ENCODE results near the gene ZBTB42. TPM values are rescaled to one million over a fixed set of nuclear protein-coding genes. Genes with fewer than 3 reads are reported as not detected.
A peak's percentile ranks its signal among the peaks of the same experiment; 100 is the strongest.

Gene ZBTB42
- total RNA-seq, 2 donors from 2014 or later = 6.6 to 7.0 TPM

DNA sequence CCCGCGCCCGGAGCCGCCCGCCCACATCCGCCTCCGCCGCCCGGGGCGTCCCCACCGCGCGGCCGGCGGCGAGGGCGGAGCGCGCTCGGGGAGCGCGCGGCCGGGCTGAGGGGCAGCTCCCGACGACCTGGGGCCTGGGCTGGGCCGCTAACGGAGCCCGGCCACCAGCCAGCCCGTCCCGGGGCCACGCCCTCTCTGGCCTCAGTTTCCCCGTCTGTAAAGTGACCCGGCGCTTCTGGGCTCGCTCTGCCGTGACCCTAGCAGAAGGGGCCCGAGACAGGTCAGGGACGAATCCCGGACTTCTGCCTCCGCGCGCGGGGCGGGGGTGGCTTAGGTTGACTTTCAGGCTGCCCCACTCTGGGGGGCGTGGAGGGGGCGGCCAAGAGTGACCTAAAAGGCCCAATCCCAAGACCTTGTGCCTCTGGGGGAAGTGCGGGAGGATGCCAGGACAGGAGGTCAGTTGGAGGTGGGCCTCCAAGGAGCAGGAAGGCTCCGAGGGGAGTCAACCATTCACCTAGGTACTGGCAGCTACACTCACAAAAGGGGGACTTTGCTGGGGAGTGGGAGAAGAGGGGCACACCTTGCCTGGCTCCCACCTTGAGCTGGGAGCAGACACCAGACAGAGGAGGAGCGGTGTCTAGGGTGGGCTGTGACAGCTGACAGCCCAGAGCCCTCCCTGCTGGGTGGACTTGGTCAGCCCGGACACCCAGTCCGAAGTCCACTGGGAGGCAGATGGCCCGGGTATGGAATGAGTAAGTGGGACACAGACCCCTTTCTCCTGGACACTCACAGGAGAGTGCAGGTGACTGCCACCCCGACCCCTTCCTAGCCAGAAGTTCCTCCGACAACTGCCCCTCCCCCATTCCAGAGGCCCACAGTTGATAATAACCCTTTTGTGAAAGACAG, 4.9 kb upstream of the ZBTB42 start:
- intact Hi-C loops (cut with DNase I) = no loop called here
- TF ChIP-seq, protein P1, sequence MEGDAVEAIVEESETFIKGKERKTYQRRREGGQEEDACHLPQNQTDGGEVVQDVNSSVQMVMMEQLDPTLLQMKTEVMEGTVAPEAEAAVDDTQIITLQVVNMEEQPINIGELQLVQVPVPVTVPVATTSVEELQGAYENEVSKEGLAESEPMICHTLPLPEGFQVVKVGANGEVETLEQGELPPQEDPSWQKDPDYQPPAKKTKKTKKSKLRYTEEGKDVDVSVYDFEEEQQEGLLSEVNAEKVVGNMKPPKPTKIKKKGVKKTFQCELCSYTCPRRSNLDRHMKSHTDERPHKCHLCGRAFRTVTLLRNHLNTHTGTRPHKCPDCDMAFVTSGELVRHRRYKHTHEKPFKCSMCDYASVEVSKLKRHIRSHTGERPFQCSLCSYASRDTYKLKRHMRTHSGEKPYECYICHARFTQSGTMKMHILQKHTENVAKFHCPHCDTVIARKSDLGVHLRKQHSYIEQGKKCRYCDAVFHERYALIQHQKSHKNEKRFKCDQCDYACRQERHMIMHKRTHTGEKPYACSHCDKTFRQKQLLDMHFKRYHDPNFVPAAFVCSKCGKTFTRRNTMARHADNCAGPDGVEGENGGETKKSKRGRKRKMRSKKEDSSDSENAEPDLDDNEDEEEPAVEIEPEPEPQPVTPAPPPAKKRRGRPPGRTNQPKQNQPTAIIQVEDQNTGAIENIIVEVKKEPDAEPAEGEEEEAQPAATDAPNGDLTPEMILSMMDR (IDR thresholded peaks at IDR 0.05) = no peak

DNA sequence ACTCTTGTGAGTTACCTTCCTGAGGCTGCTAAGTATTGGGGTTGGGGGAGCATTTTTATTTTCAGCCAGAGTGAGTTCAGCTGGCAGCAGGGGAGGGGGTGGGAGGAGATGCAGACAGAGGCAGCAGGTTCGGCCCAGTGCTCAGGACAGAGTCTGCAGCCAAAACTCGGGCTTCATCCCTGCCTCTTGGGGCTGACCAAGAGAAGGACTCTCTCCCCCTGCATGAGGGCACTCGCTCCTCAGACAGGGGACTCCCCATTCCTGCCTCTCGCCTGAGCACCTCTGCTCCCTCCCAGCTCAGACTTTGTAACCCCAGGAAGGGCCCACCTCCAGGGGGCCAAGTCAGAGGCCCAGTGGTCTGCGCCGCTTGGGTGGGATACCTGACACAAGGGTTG, 4.2 kb upstream of the ZBTB42 start:
- no peak overlapping the region for H3K27ac ChIP-seq
- DNase-seq = no peak
- H3K9me3 ChIP-seq = no peaks in the 10 kb centered on the region
- H3K27me3 ChIP-seq = no peaks in the 10 kb centered on the region
- no peak overlapping the region for H3K4me3 ChIP-seq
- H3K9ac ChIP-seq (ENCODE audit: low read depth in 2 of 2, low read length in 2 of 2) = peak overlapping the region in 1 of 2 donors; percentile 17
- no peaks in the 10 kb centered on the region for H3K36me3 ChIP-seq
- peaks cover 35% of the 10 kb centered on the region for H3K4me1 ChIP-seq
- intact Hi-C loops (cut with DNase I) = no loop called here
- TF ChIP-seq, protein P1 (IDR thresholded peaks at IDR 0.05) = no peak

More for the DNA sequence above, 4.9 kb upstream of the ZBTB42 start:
- Histone ChIP-seq H3K9me3 (no peaks in the 10 kb centered on the region), H3K27me3 (no peaks in the 10 kb centered on the region), H3K36me3 (no peaks in the 10 kb centered on the region), H3K4me3 (peak overlapping the region; percentile 36), H3K4me1 (peaks cover 29% of the 10 kb centered on the region), H3K27ac (peak overlapping the region; percentile 64), H3K9ac (ENCODE audit: low read depth in 2 of 2, low read length in 2 of 2) (peak overlapping the region; percentile 76 to 83)
- DNase-seq = peak; percentile 69

DNA sequence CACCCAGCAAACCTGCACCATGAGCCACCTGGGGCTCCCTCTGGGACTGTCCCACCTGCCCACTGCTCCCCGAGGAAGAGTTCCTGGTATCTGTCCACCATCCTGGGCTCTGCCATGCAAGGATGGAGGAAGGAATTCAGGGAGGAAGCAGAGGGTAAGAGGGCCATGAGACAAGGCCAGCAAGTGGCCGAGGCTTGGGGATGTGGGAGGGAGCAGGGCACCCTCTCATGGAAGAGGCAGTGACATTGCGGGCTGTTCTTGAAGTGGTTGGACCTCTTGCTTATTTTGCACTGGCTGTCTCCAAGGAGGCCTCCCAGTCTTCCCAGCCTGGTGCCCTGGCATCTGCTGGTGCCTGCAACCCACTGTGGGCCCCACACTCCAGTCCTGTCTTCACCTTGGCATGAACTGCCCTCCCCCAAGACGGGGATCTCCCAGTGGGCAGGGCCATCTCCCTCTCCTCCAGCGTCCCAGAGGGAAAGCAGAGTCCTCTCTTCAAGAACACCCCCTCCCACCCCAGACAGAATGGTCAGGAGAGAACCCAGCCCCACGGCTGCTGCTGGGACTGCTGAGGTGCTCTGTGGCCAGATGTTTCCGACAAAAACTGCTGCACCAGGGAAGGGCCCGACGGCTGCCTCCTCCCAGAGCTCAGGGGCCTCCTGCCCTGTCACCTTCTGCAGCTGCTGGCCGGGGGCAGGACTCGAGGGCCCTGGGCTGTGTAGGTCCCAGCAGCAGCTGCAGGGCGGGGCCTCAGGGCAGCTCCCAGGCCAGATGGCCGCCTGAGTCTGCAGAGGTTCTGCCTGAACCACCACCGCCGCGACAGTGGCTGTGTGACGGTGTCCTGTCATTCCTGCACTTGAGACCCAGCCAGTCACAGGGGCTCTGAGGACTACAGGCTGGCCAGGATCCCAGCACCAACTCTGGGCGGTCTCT, 3.5 kb upstream of the ZBTB42 start:
- Histone ChIP-seq H3K9me3 (no peaks in the 10 kb centered on the region), H3K9ac (ENCODE audit: low read depth in 2 of 2, low read length in 2 of 2) (peak overlapping the region; percentile 32 to 37), H3K36me3 (no peaks in the 10 kb centered on the region), H3K4me1 (peaks cover 36% of the 10 kb centered on the region), H3K27me3 (no peaks in the 10 kb centered on the region), H3K4me3 (no peak overlapping the region), H3K27ac (peak overlapping the region; percentile 44)
- intact Hi-C loops (cut with DNase I) = no loop called here
- DNase-seq = peak; percentile 51
- TF ChIP-seq, protein P1 (IDR thresholded peaks at IDR 0.05) = no peak

DNA sequence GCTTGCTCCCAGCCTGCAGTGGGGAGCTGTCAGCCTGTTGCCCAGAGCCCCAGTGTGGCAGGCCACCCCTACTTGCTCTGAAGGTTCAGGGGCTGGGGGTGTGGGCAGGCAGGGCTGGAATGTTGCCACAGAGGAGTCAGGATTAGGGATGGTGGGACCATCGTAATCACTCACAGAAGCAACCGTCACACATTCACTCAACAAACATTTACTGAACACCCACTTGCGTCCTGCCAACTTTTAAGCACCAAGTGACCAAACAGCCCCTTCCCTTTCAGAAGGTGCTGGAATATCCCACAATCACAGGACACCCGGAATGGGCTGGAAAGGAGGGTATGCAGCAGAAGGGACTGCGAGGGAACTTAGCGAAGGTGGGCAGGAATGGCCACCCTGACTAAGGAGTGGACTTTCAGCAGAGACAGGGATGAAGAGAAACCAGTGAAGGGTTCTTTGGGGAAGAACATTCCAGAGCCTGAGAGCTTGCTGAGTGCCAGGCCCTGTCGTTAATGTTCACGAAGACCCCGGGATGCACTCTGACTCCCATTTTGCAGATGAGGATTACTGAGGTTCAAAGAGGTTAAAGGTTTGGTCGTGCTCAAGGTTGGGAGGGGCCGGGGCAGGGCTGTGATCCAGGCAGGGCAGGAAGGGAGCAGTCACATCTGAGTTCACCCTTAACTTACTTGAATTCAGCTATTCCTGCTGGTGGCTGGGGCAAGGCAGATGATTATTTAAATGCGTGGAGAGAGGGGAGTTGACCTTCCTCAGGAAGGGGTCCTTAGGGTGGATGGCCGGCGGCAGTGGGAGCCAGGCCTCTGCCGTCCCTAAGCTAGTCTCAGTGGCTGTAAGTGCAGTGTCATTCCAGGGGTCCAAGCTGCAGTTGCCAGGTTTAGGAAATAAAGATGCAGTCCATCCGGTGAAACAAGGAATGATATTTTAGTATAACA, 2.3 kb upstream of the ZBTB42 start:
- no peaks in the 10 kb centered on the region for H3K36me3 ChIP-seq
- H3K9me3 ChIP-seq = no peaks in the 10 kb centered on the region
- H3K4me3 ChIP-seq = no peak overlapping the region
- peaks cover 27% of the 10 kb centered on the region for H3K4me1 ChIP-seq
- no peaks in the 10 kb centered on the region for H3K27me3 ChIP-seq
- TF ChIP-seq, protein P1 (IDR thresholded peaks at IDR 0.05) = no peak
- H3K27ac ChIP-seq = peak overlapping the region; percentile 83
- DNase-seq = no peak
- intact Hi-C loops (cut with DNase I) = no loop called here
- peak overlapping the region in 1 of 2 donors; percentile 32 for H3K9ac ChIP-seq (ENCODE audit: low read depth in 2 of 2, low read length in 2 of 2)
